ENCODE data around the gene FMN1. TPM values are rescaled to one million over a fixed set of nuclear protein-coding genes. Genes with fewer than 3 reads are reported as not detected.

FMN1 gene
- total RNA-seq, 4 donors from 2014 or later = 12.6 to 52.2 (median 20.1) TPM

DNA sequence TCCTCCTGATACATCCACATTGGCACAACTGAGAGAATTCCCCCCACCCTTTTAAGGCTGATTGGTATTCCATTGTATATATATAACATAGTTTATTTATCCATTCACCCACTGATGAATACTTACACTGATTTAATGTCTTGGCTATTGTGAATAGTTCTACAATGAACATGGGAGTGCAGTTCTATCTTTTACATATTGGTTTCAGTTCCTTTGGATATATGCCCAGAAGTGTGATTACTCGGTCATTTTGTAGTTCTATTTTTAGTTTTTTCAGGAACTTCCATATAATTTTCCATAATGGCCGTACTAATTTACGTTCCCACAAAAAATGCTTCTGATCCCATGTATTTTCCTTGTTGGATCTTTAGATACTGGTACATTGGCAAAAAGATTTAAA lies 135.3 kb downstream of the FMN1 start:
- 29 to 31% methylated on average over 3 of the region's 3 CpGs for WGBS, 2 donors
- TF ChIP-seq POLR2A (IDR thresholded peaks at IDR 0.05) = no peak
- TF ChIP-seq, protein P1, sequence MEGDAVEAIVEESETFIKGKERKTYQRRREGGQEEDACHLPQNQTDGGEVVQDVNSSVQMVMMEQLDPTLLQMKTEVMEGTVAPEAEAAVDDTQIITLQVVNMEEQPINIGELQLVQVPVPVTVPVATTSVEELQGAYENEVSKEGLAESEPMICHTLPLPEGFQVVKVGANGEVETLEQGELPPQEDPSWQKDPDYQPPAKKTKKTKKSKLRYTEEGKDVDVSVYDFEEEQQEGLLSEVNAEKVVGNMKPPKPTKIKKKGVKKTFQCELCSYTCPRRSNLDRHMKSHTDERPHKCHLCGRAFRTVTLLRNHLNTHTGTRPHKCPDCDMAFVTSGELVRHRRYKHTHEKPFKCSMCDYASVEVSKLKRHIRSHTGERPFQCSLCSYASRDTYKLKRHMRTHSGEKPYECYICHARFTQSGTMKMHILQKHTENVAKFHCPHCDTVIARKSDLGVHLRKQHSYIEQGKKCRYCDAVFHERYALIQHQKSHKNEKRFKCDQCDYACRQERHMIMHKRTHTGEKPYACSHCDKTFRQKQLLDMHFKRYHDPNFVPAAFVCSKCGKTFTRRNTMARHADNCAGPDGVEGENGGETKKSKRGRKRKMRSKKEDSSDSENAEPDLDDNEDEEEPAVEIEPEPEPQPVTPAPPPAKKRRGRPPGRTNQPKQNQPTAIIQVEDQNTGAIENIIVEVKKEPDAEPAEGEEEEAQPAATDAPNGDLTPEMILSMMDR (IDR thresholded peaks at IDR 0.05) = no peak
- no peak for DNase-seq (ENCODE audit: low spot score in 2 of 2)
- H3K4me3 ChIP-seq (ENCODE audit: low read depth, poor library complexity, severe bottlenecking) = no peak overlapping the region
- intact Hi-C loops (cut with DNase I; ENCODE audit: low total_unique reads) = no loop called here

DNA sequence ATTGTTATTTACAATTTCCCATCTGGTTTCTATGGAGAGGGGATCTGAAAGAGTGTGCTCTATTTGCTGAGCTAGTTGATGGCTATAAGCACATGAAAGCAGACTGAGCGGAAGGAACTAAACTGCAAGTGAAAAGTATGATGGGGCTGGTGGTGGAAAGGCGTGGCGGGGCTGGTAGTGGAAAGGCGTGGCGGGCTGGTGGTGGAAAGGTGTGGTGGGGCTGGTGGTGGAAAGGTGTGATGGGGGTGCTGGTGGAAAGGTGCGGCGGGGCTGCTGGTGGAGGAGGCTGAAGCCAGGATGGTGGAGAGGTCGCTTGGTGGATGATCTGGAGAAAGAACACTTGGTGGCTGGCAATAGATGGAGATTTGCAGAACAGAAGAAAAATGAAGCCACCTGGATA lies 136.7 kb downstream of the FMN1 start:
- 92 to 94% methylated on average over 8 of the region's 8 CpGs for WGBS, 2 donors
- intact Hi-C loops (cut with DNase I; ENCODE audit: low total_unique reads) = no loop called here
- no peak for DNase-seq (ENCODE audit: low spot score in 2 of 2)
- TF ChIP-seq, protein P1 (IDR thresholded peaks at IDR 0.05) = no peak
- TF ChIP-seq POLR2A (IDR thresholded peaks at IDR 0.05) = no peak
- no peak overlapping the region for H3K4me3 ChIP-seq (ENCODE audit: low read depth, poor library complexity, severe bottlenecking)

DNA sequence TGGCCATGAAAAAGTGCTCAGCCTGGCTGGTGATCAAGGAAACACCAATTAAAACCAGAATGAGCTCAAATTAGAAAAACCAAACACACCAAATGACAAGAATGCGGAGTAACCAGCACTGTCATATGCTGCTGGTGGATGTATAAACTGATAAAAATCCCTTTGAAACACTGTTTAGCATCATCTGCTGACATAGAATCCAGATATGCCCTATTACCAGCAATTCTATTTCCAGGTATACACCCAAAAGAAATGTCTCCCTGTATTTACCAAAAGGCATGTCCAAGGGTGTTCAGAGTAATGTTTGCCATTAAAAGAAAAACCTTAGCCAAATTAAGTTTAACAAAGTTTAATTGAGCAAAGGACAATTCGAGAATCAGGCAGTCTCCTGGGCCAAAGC lies 138.6 kb downstream of the FMN1 start:
- H3K4me3 ChIP-seq (ENCODE audit: low read depth, poor library complexity, severe bottlenecking) = no peak overlapping the region
- 64 to 84% methylated on average over 2 of the region's 2 CpGs for WGBS, 2 donors
- TF ChIP-seq, protein P1 (IDR thresholded peaks at IDR 0.05) = no peak
- no peak for TF ChIP-seq POLR2A (IDR thresholded peaks at IDR 0.05)
- intact Hi-C loops (cut with DNase I; ENCODE audit: low total_unique reads) = no loop called here
- DNase-seq (ENCODE audit: low spot score in 2 of 2) = no peak

DNA sequence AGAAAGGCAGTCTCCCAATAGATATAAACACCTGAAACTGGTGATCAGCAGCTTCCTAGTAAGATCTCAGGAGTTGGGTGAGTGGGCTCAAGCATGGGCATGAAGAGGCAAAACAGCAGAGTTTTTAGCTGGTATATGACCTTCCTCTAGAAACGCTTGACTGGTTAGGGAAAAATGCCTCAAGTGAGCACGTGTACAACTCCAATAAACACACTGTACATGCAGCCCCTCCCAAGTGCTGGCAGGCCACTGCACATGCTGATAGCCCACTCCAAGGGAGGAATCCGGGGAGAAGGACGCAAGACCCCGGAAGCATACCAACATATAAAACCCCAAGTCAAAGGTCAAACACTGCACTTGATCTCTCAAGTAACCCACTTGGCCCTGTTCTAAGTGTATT lies 143.0 kb downstream of the FMN1 start:
- DNase-seq (ENCODE audit: low spot score in 2 of 2) = no peak
- TF ChIP-seq, protein P1 (IDR thresholded peaks at IDR 0.05) = no peak
- no peak for TF ChIP-seq POLR2A (IDR thresholded peaks at IDR 0.05)
- 70 to 74% methylated on average over 5 of the region's 5 CpGs for WGBS, 2 donors
- intact Hi-C loops (cut with DNase I; ENCODE audit: low total_unique reads) = no loop called here
- no peak overlapping the region for H3K4me3 ChIP-seq (ENCODE audit: low read depth, poor library complexity, severe bottlenecking)

DNA sequence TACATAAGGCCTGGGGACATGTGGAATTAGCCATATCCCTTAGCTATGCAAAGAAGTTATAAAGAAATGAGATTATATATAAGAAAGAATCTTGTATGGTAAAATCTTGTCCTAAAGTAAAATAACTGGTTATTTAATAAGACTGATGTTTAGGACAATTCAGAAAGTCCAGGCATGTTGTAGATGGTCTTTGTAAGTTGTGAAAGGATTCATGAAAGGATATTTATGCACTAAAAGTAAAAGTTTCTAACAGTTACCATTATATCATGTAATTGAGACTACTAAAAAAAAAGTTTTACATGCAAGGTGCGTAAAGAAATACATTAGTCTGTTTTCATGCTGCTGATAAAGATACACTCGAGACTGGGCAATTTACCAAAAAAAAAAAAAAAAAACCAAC lies 146.3 kb downstream of the FMN1 start:
- TF ChIP-seq, protein P1 (IDR thresholded peaks at IDR 0.05) = no peak
- no peak for TF ChIP-seq POLR2A (IDR thresholded peaks at IDR 0.05)
- no peak overlapping the region for H3K4me3 ChIP-seq (ENCODE audit: low read depth, poor library complexity, severe bottlenecking)
- intact Hi-C loops (cut with DNase I; ENCODE audit: low total_unique reads) = no loop called here
- WGBS, 2 donors = 79 to 90% methylated on average over 2 of the region's 2 CpGs
- DNase-seq (ENCODE audit: low spot score in 2 of 2) = no peak

DNA sequence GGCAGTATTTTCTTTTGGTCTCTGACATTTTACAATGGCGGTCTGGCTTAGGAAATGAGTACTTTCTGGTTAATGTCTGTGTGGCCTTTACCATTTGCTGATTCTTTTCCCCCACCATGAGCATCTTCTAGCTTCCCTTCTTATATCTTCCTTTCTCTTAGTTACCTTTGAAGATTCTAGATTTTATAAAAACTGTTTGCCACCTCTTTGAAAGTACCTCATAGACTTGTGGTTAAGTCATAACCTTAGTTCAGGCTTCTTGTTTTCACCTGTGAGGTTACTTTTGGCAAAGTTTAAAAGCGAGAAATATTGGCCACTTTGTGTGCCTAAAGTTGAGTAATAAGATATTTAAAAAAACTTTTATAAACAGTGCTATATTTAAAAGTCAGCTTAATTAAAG lies 147.4 kb downstream of the FMN1 start:
- WGBS, 2 donors = 42 to 96% methylated on average over 2 of the region's 2 CpGs
- H3K4me3 ChIP-seq (ENCODE audit: low read depth, poor library complexity, severe bottlenecking) = no peak overlapping the region
- TF ChIP-seq, protein P1 (IDR thresholded peaks at IDR 0.05) = no peak
- no peak for TF ChIP-seq POLR2A (IDR thresholded peaks at IDR 0.05)
- no peak for DNase-seq (ENCODE audit: low spot score in 2 of 2)
- intact Hi-C loops (cut with DNase I; ENCODE audit: low total_unique reads) = no loop called here
